Gastrocnemius medialis (tissue), 4 donors: ENCODE measurements around the gene TIMD4.

Experiments used
- POLR2A ChIP-seq, 2 donors: fragments of 450-650 bp; IDR thresholded peaks; one replicate each; pipeline ENCODE4 v1.6.1; 2017; ENCODE audit warnings: antibody characterized with exemption in 2 of 2, mild to moderate bottlenecking in 2 of 2, moderate library complexity in 2 of 2
- TF ChIP-seq, protein P1 (sequence below), 5 experiments: fragments of 450-650 bp in 3 of 5; fragments of 200-600 bp in 2 of 5; sonication (generic) in 2 of 5; IDR thresholded peaks in 4 of 5; conservative IDR thresholded peaks in 1 of 5; 1 replicate in 4 of 5; 2 replicates in 1 of 5; pipeline ENCODE4 v1.5.1; 2016 to 2019; ENCODE audit warnings: antibody characterized with exemption in 5 of 5, mild to moderate bottlenecking in 3 of 5, moderate library complexity in 3 of 5

DNA sequence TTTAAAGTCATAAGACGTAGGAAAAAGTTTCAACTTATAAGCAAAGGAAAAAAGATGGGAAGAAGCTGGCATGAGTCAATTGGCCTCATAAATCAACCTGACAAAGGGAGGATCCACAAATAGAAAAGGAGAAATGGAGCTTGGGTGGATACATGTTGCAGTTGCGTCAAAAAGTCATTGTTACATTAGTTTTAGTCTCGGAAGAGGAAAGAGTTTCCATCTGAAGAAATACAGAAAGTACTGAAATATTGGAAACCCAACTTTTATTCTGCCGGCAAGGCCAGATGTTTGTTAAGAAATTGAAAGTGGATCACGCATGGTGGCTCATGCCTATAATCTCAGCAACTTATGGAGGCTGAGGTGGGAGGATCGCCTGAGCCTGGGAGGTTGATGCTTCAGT is 11.3 kb upstream of the TIMD4 start:
- TF ChIP-seq, protein P1, sequence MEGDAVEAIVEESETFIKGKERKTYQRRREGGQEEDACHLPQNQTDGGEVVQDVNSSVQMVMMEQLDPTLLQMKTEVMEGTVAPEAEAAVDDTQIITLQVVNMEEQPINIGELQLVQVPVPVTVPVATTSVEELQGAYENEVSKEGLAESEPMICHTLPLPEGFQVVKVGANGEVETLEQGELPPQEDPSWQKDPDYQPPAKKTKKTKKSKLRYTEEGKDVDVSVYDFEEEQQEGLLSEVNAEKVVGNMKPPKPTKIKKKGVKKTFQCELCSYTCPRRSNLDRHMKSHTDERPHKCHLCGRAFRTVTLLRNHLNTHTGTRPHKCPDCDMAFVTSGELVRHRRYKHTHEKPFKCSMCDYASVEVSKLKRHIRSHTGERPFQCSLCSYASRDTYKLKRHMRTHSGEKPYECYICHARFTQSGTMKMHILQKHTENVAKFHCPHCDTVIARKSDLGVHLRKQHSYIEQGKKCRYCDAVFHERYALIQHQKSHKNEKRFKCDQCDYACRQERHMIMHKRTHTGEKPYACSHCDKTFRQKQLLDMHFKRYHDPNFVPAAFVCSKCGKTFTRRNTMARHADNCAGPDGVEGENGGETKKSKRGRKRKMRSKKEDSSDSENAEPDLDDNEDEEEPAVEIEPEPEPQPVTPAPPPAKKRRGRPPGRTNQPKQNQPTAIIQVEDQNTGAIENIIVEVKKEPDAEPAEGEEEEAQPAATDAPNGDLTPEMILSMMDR (IDR thresholded peaks at IDR 0.05 in 4 of 5, conservative IDR thresholded peaks at IDR 0.05 in 1 of 5): no peak
- TF ChIP-seq POLR2A (IDR thresholded peaks at IDR 0.05): no peak
